Measurements from ENCODE around the gene STAC2. TPM values are rescaled to one million over a fixed set of nuclear protein-coding genes. Genes with fewer than 3 reads are reported as not detected.

Gene STAC2
- total RNA-seq, 1 donor from 2014 or later = 0.30 TPM

- no peaks in the 10 kb centered on the region for H3K9me3 ChIP-seq
- peaks cover 79% of the 10 kb centered on the region for H3K27me3 ChIP-seq (ENCODE audit: low read depth)
- TF ChIP-seq, protein P1, sequence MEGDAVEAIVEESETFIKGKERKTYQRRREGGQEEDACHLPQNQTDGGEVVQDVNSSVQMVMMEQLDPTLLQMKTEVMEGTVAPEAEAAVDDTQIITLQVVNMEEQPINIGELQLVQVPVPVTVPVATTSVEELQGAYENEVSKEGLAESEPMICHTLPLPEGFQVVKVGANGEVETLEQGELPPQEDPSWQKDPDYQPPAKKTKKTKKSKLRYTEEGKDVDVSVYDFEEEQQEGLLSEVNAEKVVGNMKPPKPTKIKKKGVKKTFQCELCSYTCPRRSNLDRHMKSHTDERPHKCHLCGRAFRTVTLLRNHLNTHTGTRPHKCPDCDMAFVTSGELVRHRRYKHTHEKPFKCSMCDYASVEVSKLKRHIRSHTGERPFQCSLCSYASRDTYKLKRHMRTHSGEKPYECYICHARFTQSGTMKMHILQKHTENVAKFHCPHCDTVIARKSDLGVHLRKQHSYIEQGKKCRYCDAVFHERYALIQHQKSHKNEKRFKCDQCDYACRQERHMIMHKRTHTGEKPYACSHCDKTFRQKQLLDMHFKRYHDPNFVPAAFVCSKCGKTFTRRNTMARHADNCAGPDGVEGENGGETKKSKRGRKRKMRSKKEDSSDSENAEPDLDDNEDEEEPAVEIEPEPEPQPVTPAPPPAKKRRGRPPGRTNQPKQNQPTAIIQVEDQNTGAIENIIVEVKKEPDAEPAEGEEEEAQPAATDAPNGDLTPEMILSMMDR (IDR thresholded peaks at IDR 0.05) = no peak
- peaks cover 21% of the 10 kb centered on the region for H3K4me1 ChIP-seq
- intact Hi-C loops (cut with DNase I) = no loop called here
- no peak overlapping the region for H3K27ac ChIP-seq
- peak; percentile 25 to 40 for ATAC-seq
- DNase-seq = no peak
- no peaks in the 10 kb centered on the region for H3K36me3 ChIP-seq
- H3K4me3 ChIP-seq = peak overlapping the region; percentile 43
Observed at GRCh38 chr17:39225959-39226683, 376 bp upstream of the STAC2 start.

DNA sequence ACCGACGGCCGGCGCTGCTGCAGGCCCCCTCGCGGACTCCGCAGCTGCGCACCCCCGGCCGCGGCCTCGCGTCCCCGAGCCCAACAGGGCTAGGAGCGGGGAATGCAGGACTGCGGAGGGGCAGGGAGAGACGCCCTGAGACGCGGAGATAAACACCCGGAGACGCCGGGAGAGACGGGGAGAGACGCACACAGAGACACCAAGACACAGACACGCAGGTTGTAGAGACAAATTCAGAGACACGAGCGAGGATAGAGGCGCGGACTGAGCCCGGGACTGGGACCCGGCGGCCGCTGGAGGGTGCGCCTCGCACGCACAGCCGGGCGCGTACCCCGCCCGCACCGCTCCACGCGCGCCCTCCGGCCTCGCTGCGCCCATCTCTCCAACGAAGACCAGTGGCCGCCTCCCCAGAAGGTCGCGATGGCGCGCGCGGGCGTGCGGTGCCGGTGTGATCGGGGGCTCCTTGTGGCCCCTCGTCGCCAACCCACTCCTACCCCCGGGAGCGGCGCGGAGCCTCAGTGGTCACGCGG lies 902 bp downstream of the STAC2 start:
- TF ChIP-seq, protein P1 (IDR thresholded peaks at IDR 0.05) = no peak
- no peak for DNase-seq
- ATAC-seq = peak; percentile 23 to 53
- peaks cover 18% of the 10 kb centered on the region for H3K4me1 ChIP-seq
- intact Hi-C loops (cut with DNase I) = no loop called here
- H3K36me3 ChIP-seq = no peaks in the 10 kb centered on the region
- H3K9me3 ChIP-seq = no peaks in the 10 kb centered on the region
- peak overlapping the region; percentile 43 for H3K4me3 ChIP-seq
- peaks cover 68% of the 10 kb centered on the region for H3K27me3 ChIP-seq (ENCODE audit: low read depth)
- H3K27ac ChIP-seq = no peak overlapping the region

GRCh38 chr17:39223907-39224777 lies 1.6 kb downstream of the STAC2 start:
- TF ChIP-seq, protein P1 (IDR thresholded peaks at IDR 0.05) = no peak
- Histone ChIP-seq H3K4me3 (no peak overlapping the region), H3K27me3 (ENCODE audit: low read depth) (peaks cover 61% of the 10 kb centered on the region), H3K36me3 (no peaks in the 10 kb centered on the region), H3K4me1 (peaks cover 18% of the 10 kb centered on the region), H3K9me3 (no peaks in the 10 kb centered on the region), H3K27ac (no peak overlapping the region)
- ATAC-seq (no peak), DNase-seq (no peak)
- intact Hi-C loops (cut with DNase I) = no loop called here

- TF ChIP-seq, protein P1 (IDR thresholded peaks at IDR 0.05) = no peak
- no peak overlapping the region for H3K4me3 ChIP-seq
- ATAC-seq (no peak), DNase-seq (no peak)
- peaks cover 60% of the 10 kb centered on the region for H3K27me3 ChIP-seq (ENCODE audit: low read depth)
- H3K4me1 ChIP-seq = peaks cover 18% of the 10 kb centered on the region
- intact Hi-C loops (cut with DNase I) = no loop called here
- no peaks in the 10 kb centered on the region for H3K36me3 ChIP-seq
- H3K27ac ChIP-seq = no peak overlapping the region
- no peaks in the 10 kb centered on the region for H3K9me3 ChIP-seq
Observed at GRCh38 chr17:39222866-39223834, 2.6 kb downstream of the STAC2 start.

GRCh38 chr17:39222151-39222550 lies 3.6 kb downstream of the STAC2 start:
- H3K36me3 ChIP-seq = no peaks in the 10 kb centered on the region
- DNase-seq (no peak), ATAC-seq (no peak)
- H3K27ac ChIP-seq = no peak overlapping the region
- H3K4me3 ChIP-seq = no peak overlapping the region
- intact Hi-C loops (cut with DNase I) = no loop called here
- TF ChIP-seq, protein P1 (IDR thresholded peaks at IDR 0.05) = no peak
- H3K9me3 ChIP-seq = no peaks in the 10 kb centered on the region
- peaks cover 18% of the 10 kb centered on the region for H3K4me1 ChIP-seq
- peaks cover 50% of the 10 kb centered on the region for H3K27me3 ChIP-seq (ENCODE audit: low read depth)

Measured in lower lobe of right lung (tissue), 2 donors.